ENCODE measurements around the gene RANBP1. TPM values are rescaled to one million over a fixed set of nuclear protein-coding genes. Genes with fewer than 3 reads are reported as not detected.
"Not testable (repeated sequence)": the region's sequence is repeated elsewhere in the genome, so short reads cannot be mapped to it uniquely, and the experiment has no call there.

Gene RANBP1
- total RNA-seq, result 32.7 TPM
- long read RNA-seq, transcript RANBP1-202 (6 exons, 1,132 nt), result minor isoform, 17 of 45 reads
- long read RNA-seq, transcript RANBP1-201 (6 exons, 837 nt), result major isoform, 27 of 45 reads
- long read RNA-seq, partial matches to known transcripts, result 1 of 45 reads
- long read RNA-seq, other reads (novel, unspliced or antisense), result 0 of 45 reads

DNA sequence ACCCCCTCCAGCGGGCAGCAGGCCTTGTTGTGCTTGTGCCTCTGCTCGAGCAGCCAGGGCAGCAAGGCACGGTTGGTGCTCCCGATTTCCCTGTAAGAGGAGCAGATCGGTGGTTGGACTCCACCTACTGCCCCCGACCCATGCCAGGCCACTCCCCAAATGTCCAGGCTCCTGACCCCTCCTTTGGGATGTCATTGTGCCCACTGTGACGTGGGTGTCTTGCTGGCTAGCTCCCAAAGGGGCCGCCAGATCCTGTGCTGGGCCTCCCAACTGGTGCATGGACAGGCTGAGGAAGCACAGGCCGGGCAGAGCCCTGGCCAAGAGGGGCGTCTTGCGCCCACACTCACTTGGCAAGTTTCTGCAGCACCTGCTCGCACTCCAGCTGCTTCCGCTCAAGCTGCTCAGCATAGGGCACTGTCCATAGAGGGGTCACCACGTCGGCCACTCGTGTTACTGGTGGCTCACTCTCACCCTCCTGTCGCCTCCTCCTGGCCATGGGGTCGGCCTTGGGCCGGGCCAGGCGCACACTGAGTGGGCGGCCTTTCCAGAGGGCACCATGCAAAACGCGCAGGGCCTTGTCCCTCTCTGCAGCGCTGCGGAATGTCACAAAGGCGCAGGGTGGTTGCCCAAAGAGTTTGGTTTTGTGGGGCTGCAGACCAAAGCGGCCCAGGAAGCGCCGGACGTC is at the start of gene RANBP1:
RANBP1 (plus strand) TSS at position 414 of the 685 bp plus-strand sequence; CDS start at position 495, 81 bp downstream.
- DNase-seq (peak; percentile 46), ATAC-seq (ENCODE audit: poor library complexity) (no peak)
- intact Hi-C loops (cut with DNase I), result loop anchor here (10.0 kb wide), 1 partner anchor 141 kb away; no protein-coding TSS in a partner anchor

DNA sequence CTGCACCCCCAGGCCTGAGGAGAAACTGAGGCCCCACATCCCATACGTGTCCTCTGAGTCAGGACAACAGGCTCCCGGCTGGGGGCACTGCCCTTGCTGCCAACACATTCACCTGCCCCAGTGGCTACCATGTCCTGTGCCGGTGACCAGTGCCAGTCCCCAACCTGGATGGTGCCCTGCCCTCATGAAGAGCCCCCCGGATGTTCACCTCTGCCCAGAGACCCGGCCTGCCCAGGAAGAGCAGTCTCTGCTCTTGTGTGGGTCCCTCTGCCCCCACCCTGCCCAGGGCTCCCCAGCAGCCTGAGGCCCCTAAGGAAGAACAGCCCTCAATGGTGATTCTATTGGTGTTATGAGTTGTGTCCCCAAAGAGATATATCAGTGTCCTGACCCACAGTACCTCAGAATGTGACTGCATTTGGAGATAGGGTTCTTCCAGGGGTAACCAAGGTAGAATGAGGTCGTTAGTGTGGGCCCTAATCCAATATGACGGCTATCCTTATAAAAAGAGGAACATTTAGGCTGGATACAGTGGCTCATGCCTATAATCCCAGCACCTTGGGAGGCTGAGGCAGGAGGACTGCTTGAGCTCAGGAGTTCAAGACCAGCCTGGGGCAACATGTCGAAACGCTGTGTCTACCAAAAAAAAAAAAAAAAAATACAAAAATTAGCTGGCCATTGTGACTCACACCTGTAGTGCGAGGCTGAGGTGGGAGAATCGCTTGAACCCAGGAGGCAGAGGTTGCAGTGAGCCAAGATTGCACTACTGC is 49.1 kb upstream of the RANBP1 start:
- intact Hi-C loops (cut with DNase I), result no loop called here
- ATAC-seq (ENCODE audit: poor library complexity) (no peak), DNase-seq (no peak)

DNA sequence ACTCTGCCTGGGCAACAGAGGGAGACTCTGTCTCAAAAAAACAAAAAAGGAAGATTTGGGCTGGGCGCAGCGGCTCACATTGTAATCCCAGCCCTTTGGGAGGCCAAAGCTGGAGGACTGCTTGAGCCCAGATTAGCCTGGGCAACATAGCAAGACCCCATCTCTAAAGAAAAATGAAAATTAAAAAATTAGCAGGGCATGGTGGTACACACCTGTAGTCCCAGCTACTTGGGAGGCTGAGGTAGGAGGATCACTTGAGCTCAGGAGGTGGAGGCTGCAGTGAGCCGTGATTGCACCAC is 48.6 kb upstream of the RANBP1 start:
- intact Hi-C loops (cut with DNase I); DNase-seq; ATAC-seq (ENCODE audit: poor library complexity): not testable (repeated sequence)

DNA sequence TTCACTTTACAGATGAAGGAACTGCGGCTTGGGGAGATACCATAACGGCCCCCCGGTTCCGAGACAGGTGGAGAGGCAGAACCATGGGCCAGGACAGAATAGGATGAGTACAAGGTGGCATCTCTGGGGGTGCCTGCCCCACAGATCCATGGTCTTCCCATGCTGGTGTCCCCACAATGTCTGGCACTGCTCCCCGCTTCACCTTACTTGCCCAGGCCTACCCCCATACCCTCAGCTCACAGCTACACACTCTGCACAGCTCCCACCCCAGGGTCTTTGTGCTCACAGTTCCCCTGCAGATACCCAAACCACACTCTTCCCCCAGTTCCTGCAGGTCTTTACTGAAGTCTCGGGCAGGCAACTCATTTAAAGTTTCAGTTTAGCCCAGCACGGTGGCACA is 47.3 kb upstream of the RANBP1 start:
- ATAC-seq (ENCODE audit: poor library complexity), result no peak
- intact Hi-C loops (cut with DNase I), result no loop called here
- no peak for DNase-seq

DNA sequence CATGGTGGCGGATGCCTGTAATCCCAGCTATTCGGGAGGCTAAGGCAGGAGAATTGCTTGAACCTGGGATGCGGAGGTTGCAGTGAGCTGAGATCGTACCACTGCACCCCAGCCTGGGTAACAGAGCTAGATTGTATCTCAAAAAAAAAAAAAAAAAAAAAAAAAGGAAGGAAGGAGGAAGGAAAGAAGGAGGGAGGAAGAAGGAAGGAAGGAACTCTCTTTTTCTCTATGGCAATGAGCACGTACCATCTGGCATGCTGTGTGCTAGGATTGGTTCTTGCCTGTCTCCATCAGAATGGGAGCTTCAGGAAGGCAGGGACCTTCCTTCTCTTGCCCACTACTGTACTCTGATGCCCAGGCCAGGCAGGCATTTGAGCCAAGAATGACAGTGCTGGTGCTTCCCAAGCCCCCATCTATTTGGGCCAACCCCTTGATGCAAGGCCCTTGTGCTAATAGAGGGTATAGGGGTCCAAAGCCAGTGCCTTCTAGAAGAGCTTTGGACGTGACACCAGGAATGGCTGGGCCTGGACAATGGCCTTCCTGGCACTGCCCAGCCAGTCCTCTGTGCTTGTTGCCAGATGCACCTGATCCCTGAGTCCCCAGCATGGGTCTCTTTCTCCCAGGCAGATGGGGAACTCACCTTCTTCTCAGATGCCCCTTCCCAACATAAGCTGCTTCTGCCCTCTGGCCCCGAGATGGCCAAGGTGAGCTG is 46.4 kb upstream of the RANBP1 start:
- intact Hi-C loops (cut with DNase I), result no loop called here
- ATAC-seq (ENCODE audit: poor library complexity) (peak; percentile 14), DNase-seq (no peak)

DNA sequence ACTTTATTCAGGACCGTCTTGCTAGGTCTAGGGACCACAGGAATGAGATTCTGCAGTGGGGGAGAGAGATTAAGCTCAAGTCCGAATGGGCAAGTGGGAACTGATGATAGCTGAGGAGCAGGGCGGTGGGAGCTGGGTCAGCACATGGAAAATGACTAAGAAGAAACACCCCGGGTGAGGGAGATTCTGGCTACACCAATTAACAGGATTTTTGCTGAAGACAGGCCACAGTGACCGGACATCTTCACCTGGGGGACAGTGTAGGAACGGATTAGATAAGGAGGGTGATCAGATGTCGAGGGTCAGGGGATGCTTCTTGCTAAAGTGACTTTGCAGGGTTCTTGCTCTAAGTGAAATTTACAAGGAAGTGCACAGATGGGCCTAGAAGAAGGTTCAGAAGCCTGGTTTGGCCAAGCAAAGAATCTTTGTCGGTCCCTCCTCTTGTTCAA is 44.4 kb upstream of the RANBP1 start:
- DNase-seq (no peak), ATAC-seq (ENCODE audit: poor library complexity) (no peak)
- intact Hi-C loops (cut with DNase I), result no loop called here

DNA sequence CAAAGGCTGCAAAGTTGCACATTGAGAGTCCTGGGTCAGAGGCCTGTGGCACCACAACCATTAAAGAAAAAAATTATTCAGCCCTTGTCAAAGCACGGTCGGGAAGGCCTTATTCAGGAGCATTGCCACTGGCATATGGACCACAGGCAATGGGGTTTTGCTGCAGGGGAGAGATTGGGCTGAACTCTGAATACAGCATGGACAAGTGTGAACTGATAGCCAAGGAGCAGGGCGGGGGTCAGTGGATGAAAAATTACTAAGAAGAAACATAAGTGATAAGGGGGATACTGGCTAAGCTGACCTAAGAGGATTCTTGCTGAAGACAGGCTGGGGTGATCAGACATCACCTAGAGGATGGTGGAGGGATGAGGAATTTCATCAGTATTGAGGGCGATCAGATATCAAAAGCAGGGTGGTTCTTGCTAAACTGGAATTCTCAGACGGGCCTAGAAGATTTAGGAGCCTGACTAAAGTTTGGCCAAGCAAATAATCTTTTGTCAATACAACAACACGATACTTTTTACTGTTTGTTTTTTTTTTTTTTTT is 39.2 kb upstream of the RANBP1 start:
- DNase-seq, result peak; percentile 6
- no peak for ATAC-seq (ENCODE audit: poor library complexity)
- intact Hi-C loops (cut with DNase I), result no loop called here

- ATAC-seq (ENCODE audit: poor library complexity), result peak; percentile 97
- peak; percentile 96 for DNase-seq
- intact Hi-C loops (cut with DNase I), result no loop called here
Measured at GRCh38 chr22:20079745-20080444, 36.0 kb upstream of the RANBP1 start, which contains the start of gene DGCR8. DGCR8 (plus strand) TSS chr22:20080241; CDS start chr22:20085964, 5,723 bp downstream.

DNA sequence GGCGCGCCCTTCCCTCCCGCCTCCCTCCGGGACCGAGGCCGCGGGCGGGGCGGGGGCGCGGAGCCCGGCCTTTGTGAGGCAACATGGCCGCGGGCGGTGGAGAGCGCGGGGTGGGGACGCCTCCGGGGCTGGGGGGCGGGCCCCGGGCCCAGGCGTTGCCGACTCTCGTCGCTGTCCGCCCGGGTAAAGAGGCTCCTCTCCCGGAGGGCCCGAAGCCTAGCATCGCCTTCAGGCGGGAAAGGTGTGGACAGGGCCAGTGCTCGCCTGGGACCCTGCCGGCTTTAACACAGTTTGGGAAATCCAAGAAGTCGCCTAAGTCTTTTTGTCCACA is 35.5 kb upstream of the RANBP1 start:
- ATAC-seq (ENCODE audit: poor library complexity) (peak; percentile 47), DNase-seq (peak; percentile 78)
- intact Hi-C loops (cut with DNase I), result no loop called here

GRCh38 chr22:20080776-20081654 is 34.9 kb upstream of the RANBP1 start:
- ATAC-seq (ENCODE audit: poor library complexity) (no peak), DNase-seq (peak; percentile 57)
- intact Hi-C loops (cut with DNase I), result no loop called here

- intact Hi-C loops (cut with DNase I), result no loop called here
- ATAC-seq (ENCODE audit: poor library complexity) (no peak), DNase-seq (peak; percentile 13)
Measured at GRCh38 chr22:20083157-20083890, 32.6 kb upstream of the RANBP1 start.

DNA sequence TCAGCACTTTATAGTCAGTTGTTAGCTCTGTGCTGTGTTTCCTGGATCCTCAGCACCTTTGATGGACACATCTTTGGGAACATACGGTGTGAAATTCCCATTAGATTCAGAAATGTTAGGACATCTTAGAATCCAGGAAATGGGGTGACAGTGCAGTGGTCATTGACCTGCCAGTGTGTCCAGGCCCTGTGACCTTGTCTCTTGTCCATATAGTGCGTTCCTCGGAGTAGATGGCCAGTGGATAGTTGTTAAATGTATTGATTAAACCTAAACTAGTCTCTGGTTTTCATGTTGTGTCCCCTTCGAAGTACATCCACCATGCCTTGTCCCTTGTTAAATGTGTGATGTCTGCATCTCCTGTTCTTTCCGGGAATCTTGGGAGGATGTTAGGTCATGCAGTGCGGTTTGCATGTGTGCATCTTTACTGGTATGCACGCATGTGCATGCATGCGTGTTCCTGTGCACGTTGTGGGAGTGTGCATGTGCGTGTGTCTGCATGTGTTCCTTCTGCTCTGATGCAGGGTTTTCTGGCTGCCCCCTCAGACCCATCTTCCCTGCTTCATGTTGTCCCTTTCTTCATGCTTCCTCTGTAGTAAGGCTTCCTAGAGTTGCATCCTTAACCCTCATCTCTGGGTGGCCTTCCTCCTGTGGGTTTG is 31.9 kb upstream of the RANBP1 start:
- peak; percentile 20 for DNase-seq
- no peak for ATAC-seq (ENCODE audit: poor library complexity)
- intact Hi-C loops (cut with DNase I), result no loop called here

GRCh38 chr22:20084547-20085413 is 31.1 kb upstream of the RANBP1 start:
- DNase-seq (peak; percentile 37), ATAC-seq (ENCODE audit: poor library complexity) (no peak)
- intact Hi-C loops (cut with DNase I), result no loop called here

DNA sequence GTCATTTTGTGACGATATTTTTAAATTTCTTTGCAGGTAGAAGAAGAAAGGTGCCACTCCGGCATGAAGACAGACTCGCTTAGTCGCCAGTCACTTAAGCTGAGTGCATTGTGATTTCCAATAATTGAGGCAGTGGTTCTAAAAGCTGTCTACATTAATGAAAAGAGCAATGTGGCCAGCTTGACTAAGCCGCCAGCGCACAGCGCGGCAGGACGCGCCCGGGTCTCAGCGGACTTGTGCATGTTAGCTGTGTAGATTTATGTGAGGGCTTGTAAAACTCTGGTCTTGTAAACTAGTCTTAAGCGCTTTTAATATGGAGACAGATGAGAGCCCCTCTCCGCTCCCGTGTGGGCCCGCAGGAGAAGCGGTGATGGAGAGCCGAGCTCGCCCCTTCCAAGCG is 30.3 kb upstream of the RANBP1 start:
- DNase-seq (peak; percentile 10), ATAC-seq (ENCODE audit: poor library complexity) (no peak)
- intact Hi-C loops (cut with DNase I), result no loop called here

DNA sequence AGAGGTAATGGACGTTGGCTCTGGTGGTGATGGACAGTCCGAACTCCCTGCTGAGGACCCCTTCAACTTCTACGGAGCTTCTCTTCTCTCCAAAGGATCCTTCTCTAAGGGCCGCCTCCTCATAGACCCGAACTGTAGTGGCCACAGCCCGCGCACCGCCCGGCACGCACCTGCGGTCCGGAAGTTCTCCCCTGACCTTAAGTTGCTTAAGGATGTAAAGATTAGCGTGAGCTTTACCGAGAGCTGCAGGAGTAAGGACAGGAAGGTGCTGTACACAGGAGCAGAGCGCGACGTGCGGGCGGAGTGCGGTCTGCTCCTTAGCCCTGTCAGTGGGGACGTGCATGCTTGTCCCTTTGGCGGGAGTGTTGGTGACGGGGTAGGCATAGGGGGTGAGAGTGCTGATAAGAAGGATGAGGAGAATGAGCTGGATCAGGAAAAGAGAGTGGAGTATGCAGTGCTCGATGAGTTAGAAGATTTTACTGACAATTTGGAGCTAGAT is 29.8 kb upstream of the RANBP1 start:
- peak; percentile 26 for DNase-seq
- intact Hi-C loops (cut with DNase I), result no loop called here

More for the DNA sequence above, 29.8 kb upstream of the RANBP1 start:
- ATAC-seq (ENCODE audit: poor library complexity), result no peak
